ENCODE data around the gene PSMC2. TPM values are rescaled to one million over a fixed set of nuclear protein-coding genes. Genes with fewer than 3 reads are reported as not detected.

Gene PSMC2
- total and polyA plus RNA-seq, 9 donors, result 87.3 to 131 (median 97.2) TPM

- WGBS (ENCODE audit: insufficient coverage), result 100% methylated on average over 2 of the region's 8 CpGs
- H3K27ac ChIP-seq (ENCODE audit: low read length), result no peak overlapping the region
- peaks cover 34% of the 10 kb centered on the region for H3K36me3 ChIP-seq (ENCODE audit: control insufficient read depth, insufficient read depth, low read length)
- no peaks in the 10 kb centered on the region for H3K27me3 ChIP-seq (ENCODE audit: control insufficient read depth, insufficient read depth, low read length)
- DNase-seq, result no peak
- H3K9me3 ChIP-seq (replicated peaks; ENCODE audit: control insufficient read depth, low read depth, low read length), result no peaks in the 10 kb centered on the region
- no peak overlapping the region for H3K4me3 ChIP-seq (ENCODE audit: low read length)
- H3K4me1 ChIP-seq (ENCODE audit: control insufficient read depth, insufficient read depth, low read length), result no peaks in the 10 kb centered on the region
Observed at GRCh38 chr7:103325744-103326143, 21.7 kb upstream of the PSMC2 start.

GRCh38 chr7:103336761-103337160 lies 10.7 kb upstream of the PSMC2 start:
- H3K36me3 ChIP-seq (ENCODE audit: control insufficient read depth, insufficient read depth, low read length), result peaks cover 28% of the 10 kb centered on the region
- WGBS (ENCODE audit: insufficient coverage), result no CpG with 5 or more reads among the region's 2 CpGs
- DNase-seq, result no peak
- no peak overlapping the region for H3K27ac ChIP-seq (ENCODE audit: low read length)
- no peaks in the 10 kb centered on the region for H3K9me3 ChIP-seq (replicated peaks; ENCODE audit: control insufficient read depth, low read depth, low read length)
- H3K4me1 ChIP-seq (ENCODE audit: control insufficient read depth, insufficient read depth, low read length), result no peaks in the 10 kb centered on the region
- H3K4me3 ChIP-seq (ENCODE audit: low read length), result no peak overlapping the region
- no peaks in the 10 kb centered on the region for H3K27me3 ChIP-seq (ENCODE audit: control insufficient read depth, insufficient read depth, low read length)

- Histone ChIP-seq H3K27me3 (ENCODE audit: control insufficient read depth, insufficient read depth, low read length) (no peaks in the 10 kb centered on the region), H3K27ac (ENCODE audit: low read length) (no peak overlapping the region), H3K4me3 (ENCODE audit: low read length) (no peak overlapping the region), H3K36me3 (ENCODE audit: control insufficient read depth, insufficient read depth, low read length) (peaks cover 28% of the 10 kb centered on the region), H3K4me1 (ENCODE audit: control insufficient read depth, insufficient read depth, low read length) (no peaks in the 10 kb centered on the region), H3K9me3 (replicated peaks; ENCODE audit: control insufficient read depth, low read depth, low read length) (no peaks in the 10 kb centered on the region)
- no peak for DNase-seq
- no CpG with 5 or more reads among the region's 2 CpGs for WGBS (ENCODE audit: insufficient coverage)
Observed at GRCh38 chr7:103338864-103339263, 8.6 kb upstream of the PSMC2 start.

GRCh38 chr7:103341466-103341865 lies 6.0 kb upstream of the PSMC2 start:
- H3K4me1 ChIP-seq (ENCODE audit: control insufficient read depth, insufficient read depth, low read length), result no peaks in the 10 kb centered on the region
- no peak overlapping the region for H3K4me3 ChIP-seq (ENCODE audit: low read length)
- WGBS (ENCODE audit: insufficient coverage), result no CpG with 5 or more reads among the region's 2 CpGs
- H3K27ac ChIP-seq (ENCODE audit: low read length), result no peak overlapping the region
- DNase-seq, result no peak
- H3K36me3 ChIP-seq (ENCODE audit: control insufficient read depth, insufficient read depth, low read length), result peaks cover 23% of the 10 kb centered on the region
- no peaks in the 10 kb centered on the region for H3K9me3 ChIP-seq (replicated peaks; ENCODE audit: control insufficient read depth, low read depth, low read length)
- no peaks in the 10 kb centered on the region for H3K27me3 ChIP-seq (ENCODE audit: control insufficient read depth, insufficient read depth, low read length)

GRCh38 chr7:103343332-103343731 lies 4.1 kb upstream of the PSMC2 start:
- Histone ChIP-seq H3K27me3 (ENCODE audit: control insufficient read depth, insufficient read depth, low read length) (no peaks in the 10 kb centered on the region), H3K27ac (ENCODE audit: low read length) (no peak overlapping the region), H3K36me3 (ENCODE audit: control insufficient read depth, insufficient read depth, low read length) (peaks cover 11% of the 10 kb centered on the region), H3K4me1 (ENCODE audit: control insufficient read depth, insufficient read depth, low read length) (peaks cover 2% of the 10 kb centered on the region), H3K4me3 (ENCODE audit: low read length) (peak overlapping the region; percentile 73), H3K9me3 (replicated peaks; ENCODE audit: control insufficient read depth, low read depth, low read length) (no peaks in the 10 kb centered on the region)
- no peak for DNase-seq

- Histone ChIP-seq H3K4me3 (ENCODE audit: low read length) (peak overlapping the region; percentile 73), H3K9me3 (replicated peaks; ENCODE audit: control insufficient read depth, low read depth, low read length) (no peaks in the 10 kb centered on the region), H3K27me3 (ENCODE audit: control insufficient read depth, insufficient read depth, low read length) (no peaks in the 10 kb centered on the region), H3K4me1 (ENCODE audit: control insufficient read depth, insufficient read depth, low read length) (peaks cover 3% of the 10 kb centered on the region), H3K27ac (ENCODE audit: low read length) (peak overlapping the region; percentile 94), H3K36me3 (ENCODE audit: control insufficient read depth, insufficient read depth, low read length) (peaks cover 11% of the 10 kb centered on the region)
- WGBS (ENCODE audit: insufficient coverage), result 0% methylated on average over 15 of the region's 26 CpGs
- DNase-seq, result peak; percentile 40
Observed at GRCh38 chr7:103343758-103344452, 3.5 kb upstream of the PSMC2 start.

GRCh38 chr7:103344453-103345149 lies 2.8 kb upstream of the PSMC2 start, which contains the start of gene DNAJC2:
DNAJC2 (minus strand) TSS chr7:103344767; CDS start chr7:103344622, 145 bp downstream.
- Histone ChIP-seq H3K27ac (ENCODE audit: low read length) (peak within 1 kb of the TSS; percentile 94), H3K36me3 (ENCODE audit: control insufficient read depth, insufficient read depth, low read length) (peaks cover 9% of the 10 kb centered on the region), H3K9me3 (replicated peaks; ENCODE audit: control insufficient read depth, low read depth, low read length) (no peaks in the 10 kb centered on the region), H3K4me1 (ENCODE audit: control insufficient read depth, insufficient read depth, low read length) (peaks cover 3% of the 10 kb centered on the region), H3K27me3 (ENCODE audit: control insufficient read depth, insufficient read depth, low read length) (no peaks in the 10 kb centered on the region), H3K4me3 (ENCODE audit: low read length) (peak within 1 kb of the TSS; percentile 73)
- DNase-seq, result peak; percentile 97
- WGBS (ENCODE audit: insufficient coverage), result 0% methylated on average over 32 of the region's 43 CpGs

- peaks cover 6% of the 10 kb centered on the region for H3K4me1 ChIP-seq (ENCODE audit: control insufficient read depth, insufficient read depth, low read length)
- no CpG with 5 or more reads among the region's 5 CpGs for WGBS (ENCODE audit: insufficient coverage)
- DNase-seq, result no peak
- no peak overlapping the region for H3K4me3 ChIP-seq (ENCODE audit: low read length)
- H3K27ac ChIP-seq (ENCODE audit: low read length), result no peak overlapping the region
- H3K36me3 ChIP-seq (ENCODE audit: control insufficient read depth, insufficient read depth, low read length), result no peaks in the 10 kb centered on the region
- H3K9me3 ChIP-seq (replicated peaks; ENCODE audit: control insufficient read depth, low read depth, low read length), result no peaks in the 10 kb centered on the region
- no peaks in the 10 kb centered on the region for H3K27me3 ChIP-seq (ENCODE audit: control insufficient read depth, insufficient read depth, low read length)
Observed at GRCh38 chr7:103346396-103346795, 1.0 kb upstream of the PSMC2 start.

- no peaks in the 10 kb centered on the region for H3K27me3 ChIP-seq (ENCODE audit: control insufficient read depth, insufficient read depth, low read length)
- peak overlapping the region; percentile 90 for H3K4me3 ChIP-seq (ENCODE audit: low read length)
- H3K27ac ChIP-seq (ENCODE audit: low read length), result no peak overlapping the region
- H3K36me3 ChIP-seq (ENCODE audit: control insufficient read depth, insufficient read depth, low read length), result peaks cover 2% of the 10 kb centered on the region
- no peaks in the 10 kb centered on the region for H3K9me3 ChIP-seq (replicated peaks; ENCODE audit: control insufficient read depth, low read depth, low read length)
- no peak for DNase-seq
- H3K4me1 ChIP-seq (ENCODE audit: control insufficient read depth, insufficient read depth, low read length), result peaks cover 6% of the 10 kb centered on the region
- 26% methylated on average over 3 of the region's 13 CpGs for WGBS (ENCODE audit: insufficient coverage)
Observed at GRCh38 chr7:103348452-103348851, 1.0 kb downstream of the PSMC2 start.

- H3K4me1 ChIP-seq (ENCODE audit: control insufficient read depth, insufficient read depth, low read length), result peaks cover 6% of the 10 kb centered on the region
- WGBS (ENCODE audit: insufficient coverage), result no CpG with 5 or more reads among the region's 2 CpGs
- no peaks in the 10 kb centered on the region for H3K9me3 ChIP-seq (replicated peaks; ENCODE audit: control insufficient read depth, low read depth, low read length)
- no peak for DNase-seq
- H3K36me3 ChIP-seq (ENCODE audit: control insufficient read depth, insufficient read depth, low read length), result peaks cover 2% of the 10 kb centered on the region
- H3K27ac ChIP-seq (ENCODE audit: low read length), result no peak overlapping the region
- H3K27me3 ChIP-seq (ENCODE audit: control insufficient read depth, insufficient read depth, low read length), result no peaks in the 10 kb centered on the region
- no peak overlapping the region for H3K4me3 ChIP-seq (ENCODE audit: low read length)
Observed at GRCh38 chr7:103348959-103349358, 1.5 kb downstream of the PSMC2 start.

Data from muscle of leg (tissue), 11 donors.